H9 (cell line): ENCODE data around the gene BRSK2. TPM values are rescaled to one million over a fixed set of nuclear protein-coding genes. Genes with fewer than 3 reads are reported as not detected.
A peak's percentile ranks its signal among the peaks of the same experiment; 100 is the strongest.

Experiments
- DNase-seq: peaks from one replicate; pipeline ENCODE4 v3.0.0-alpha.2; 2017
- H2AFZ ChIP-seq: one replicate; pipeline ENCODE4 v1.6.1; 2013; ENCODE audit warnings: mild to moderate bottlenecking, low read length, control low read depth, moderate library complexity
- H2AK5ac ChIP-seq: 2 replicates; pipeline ENCODE4 v1.6.1; 2013; ENCODE audit warnings: low read length, control low read depth, mixed read lengths; ENCODE audit not compliant: insufficient read length
- H2BK120ac ChIP-seq: one replicate; pipeline ENCODE4 v1.6.1; 2013; ENCODE audit warnings: low read depth, mild to moderate bottlenecking, low read length, control low read depth, inconsistent platforms; ENCODE audit not compliant: poor library complexity, severe bottlenecking
- H2BK12ac ChIP-seq: 2 replicates; pipeline ENCODE4 v1.6.1; 2013; ENCODE audit warnings: low read length, control low read depth, mixed read lengths, low read depth; ENCODE audit not compliant: insufficient read length
- H2BK15ac ChIP-seq: 2 replicates; pipeline ENCODE4 v1.6.1; 2013; ENCODE audit warnings: low read depth, low read length, control low read depth
- H2BK20ac ChIP-seq: one replicate; pipeline ENCODE4 v1.6.1; 2013; ENCODE audit warnings: low read depth, mild to moderate bottlenecking, low read length, control low read depth, inconsistent platforms; ENCODE audit not compliant: poor library complexity, severe bottlenecking
- H2BK5ac ChIP-seq: 2 replicates; pipeline ENCODE4 v1.6.1; 2013; ENCODE audit warnings: low read length, control low read depth, mixed read lengths; ENCODE audit not compliant: insufficient read length
- H3K14ac ChIP-seq: 2 replicates; pipeline ENCODE4 v1.6.1; 2013; ENCODE audit warnings: low read length, control low read depth; ENCODE audit not compliant: insufficient read depth
- H3K18ac ChIP-seq: 2 replicates; pipeline ENCODE4 v1.6.1; 2013; ENCODE audit warnings: low read depth, mild to moderate bottlenecking, mixed read lengths, low read length, control low read depth; ENCODE audit not compliant: insufficient read length
- H3K23ac ChIP-seq: 2 replicates; pipeline ENCODE4 v1.6.1; 2013; ENCODE audit warnings: low read length, control low read depth, mixed read lengths, low read depth; ENCODE audit not compliant: insufficient read length
- H3K23me2 ChIP-seq: 2 replicates; pipeline ENCODE4 v1.6.1; 2013; ENCODE audit warnings: low read depth, mild to moderate bottlenecking, mixed read lengths, low read length, control low read depth; ENCODE audit not compliant: insufficient read length, poor library complexity, severe bottlenecking
- H3K27ac ChIP-seq: 2 replicates; pipeline ENCODE4 v1.5.1; 2013; ENCODE audit warnings: low read length, control low read depth, mixed read lengths, low read depth; ENCODE audit not compliant: insufficient read length
- H3K27me3 ChIP-seq: 2 replicates; pipeline ENCODE4 v1.6.1; 2013; ENCODE audit warnings: low read length, control low read depth, inconsistent platforms; ENCODE audit not compliant: insufficient read depth
- H3K4ac ChIP-seq: 2 replicates; pipeline ENCODE4 v1.6.1; 2013; ENCODE audit warnings: low read depth, mild to moderate bottlenecking, control low read depth, inconsistent platforms, low read length, moderate library complexity
- H3K4me1 ChIP-seq: 2 replicates; pipeline ENCODE4 v1.6.1; 2013; ENCODE audit warnings: low read length, control low read depth, inconsistent platforms; ENCODE audit not compliant: insufficient read depth
- H3K4me2 ChIP-seq: 2 replicates; pipeline ENCODE4 v1.6.1; 2013; ENCODE audit warnings: low read length, control low read depth, mixed read lengths; ENCODE audit not compliant: insufficient read length, insufficient read depth
- H3K56ac ChIP-seq: 2 replicates; pipeline ENCODE4 v1.6.1; 2013; ENCODE audit warnings: low read depth, mild to moderate bottlenecking, mixed read lengths, low read length, control low read depth; ENCODE audit not compliant: insufficient read length
- H3K79me1 ChIP-seq: 2 replicates; pipeline ENCODE4 v1.6.1; 2013; ENCODE audit warnings: low read depth, mild to moderate bottlenecking, moderate library complexity, low read length, control low read depth, inconsistent platforms; ENCODE audit not compliant: insufficient read depth, poor library complexity, severe bottlenecking
- H3K79me2 ChIP-seq: 2 replicates; pipeline ENCODE4 v1.6.1; 2013; ENCODE audit warnings: low read length, control low read depth, inconsistent platforms; ENCODE audit not compliant: insufficient read depth
- H3K9ac ChIP-seq: 2 replicates; pipeline ENCODE4 v1.6.1; 2013; ENCODE audit warnings: low read length, control low read depth, mixed read lengths; ENCODE audit not compliant: insufficient read length; ENCODE audit errors: extremely low read depth
- H3K9me3 ChIP-seq: one replicate; pipeline ENCODE4 v1.6.1; 2013; ENCODE audit warnings: low read depth, low read length, inconsistent platforms; ENCODE audit not compliant: control insufficient read depth
- H3T11ph ChIP-seq: one replicate; pipeline ENCODE4 v1.6.1; 2013; ENCODE audit warnings: mild to moderate bottlenecking, low read length, control low read depth, inconsistent platforms
- H4K20me1 ChIP-seq: one replicate; pipeline ENCODE4 v1.6.1; 2013; ENCODE audit not compliant: control insufficient read depth, insufficient read length, insufficient read depth
- H4K5ac ChIP-seq: 2 replicates; pipeline ENCODE4 v1.6.1; 2013; ENCODE audit warnings: low read depth, mild to moderate bottlenecking, mixed read lengths, low read length, control low read depth; ENCODE audit not compliant: insufficient read length
- H4K8ac ChIP-seq: replicated peaks from 2 replicates; pipeline ENCODE4 v1.6.1; 2013; ENCODE audit warnings: low read length, control low read depth, mixed read lengths, low read depth; ENCODE audit not compliant: insufficient read length
- H4K91ac ChIP-seq: 2 replicates; pipeline ENCODE4 v1.6.1; 2013; ENCODE audit warnings: low read depth, mild to moderate bottlenecking, moderate library complexity, mixed read lengths, low read length, control low read depth; ENCODE audit not compliant: insufficient read length
- H3K27ac Mint-ChIP-seq, 3 experiments: 2 replicates in 2 of 3; 3 replicates in 1 of 3; pipeline ENCODE4 v1.8.0; 2020 to 2021; ENCODE audit warnings: mixed read lengths in 3 of 3, mild to moderate bottlenecking in 1 of 3, moderate library complexity in 1 of 3
- H3K27me3 Mint-ChIP-seq: 2 replicates; pipeline ENCODE4 v1.8.0; 2021; ENCODE audit warnings: low read depth, mild to moderate bottlenecking, moderate library complexity, mixed read lengths
- H3K36me3 Mint-ChIP-seq, 3 experiments: 2 replicates in 2 of 3; 3 replicates in 1 of 3; pipeline ENCODE4 v1.8.0; 2020 to 2021; ENCODE audit warnings: low read depth in 3 of 3, mixed read lengths in 3 of 3; ENCODE audit not compliant: insufficient read depth in 1 of 3
- H3K4me1 Mint-ChIP-seq, 2 experiments: 2 replicates each; pipeline ENCODE4 v1.8.0; 2020; ENCODE audit warnings: mixed read lengths in 2 of 2
- H3K4me3 Mint-ChIP-seq, 2 experiments: 2 replicates in 1 of 2; 3 replicates in 1 of 2; pipeline ENCODE4 v1.8.0; 2020 to 2021; ENCODE audit warnings: mild to moderate bottlenecking in 2 of 2, mixed read lengths in 2 of 2, moderate library complexity in 1 of 2
- H3K9me3 Mint-ChIP-seq, 2 experiments: 2 replicates in 1 of 2; 3 replicates in 1 of 2; pipeline ENCODE4 v1.8.0; 2020; ENCODE audit warnings: mild to moderate bottlenecking in 2 of 2, mixed read lengths in 2 of 2, moderate library complexity in 1 of 2
- CTCF ChIP-seq: fragments of 200-600 bp; sonication (generic); conservative IDR thresholded peaks from 3 replicates; pipeline ENCODE4 v1.8.0; 2021; ENCODE audit warnings: antibody characterized with exemption, mild to moderate bottlenecking
- WGBS: extraction: QIAGEN DNeasy Blood & Tissue Kit; methylation state at CpG from one replicate; pipeline ENCODE4 v1.1.7; 2013; ENCODE audit warnings: missing lambda C conversion rate, low lambda C conversion rate, mixed read lengths; ENCODE audit not compliant: insufficient read length; ENCODE audit errors: extremely low coverage; 5-methylcytosine and 5-hydroxymethylcytosine counted together
- total RNA-seq: library from RNA; stranded (reverse); gene quantifications from 2 replicates; pipeline ENCODE4 v1.2.1, GENCODE V29; 2021

Gene BRSK2
- total RNA-seq, 1 experiment from 2014 or later: 28.4 TPM

GRCh38 chr11:1475841-1476240, 86.1 kb downstream of the BRSK2 start:
- H4K5ac ChIP-seq: no peak overlapping the region
- no peak overlapping the region for H3K23ac ChIP-seq
- H3K9me3 ChIP-seq: no peaks in the 10 kb centered on the region
- no peaks in the 10 kb centered on the region for H3K79me2 ChIP-seq
- no peak overlapping the region for H4K8ac ChIP-seq
- no peak overlapping the region for H2AK5ac ChIP-seq
- Mint-ChIP-seq H3K36me3 (peaks cover 0 to 13% (median 5%) of the 10 kb centered on the region in 3 experiments; a peak in 4 of 7 replicates), H3K9me3 (no peaks in the 10 kb centered on the region), H3K4me1 (no peaks in the 10 kb centered on the region), H3K4me3 (no peak overlapping the region), H3K27ac (peak overlapping the region in 1 of 3 experiments; percentile 82; a peak in 1 of 7 replicates), H3K27me3 (peaks cover 1% of the 10 kb centered on the region; the same call in 1 of the 2 replicates)
- H2AFZ ChIP-seq: no peak overlapping the region
- no peak overlapping the region for H3K14ac ChIP-seq
- H2BK20ac ChIP-seq: no peak overlapping the region
- no peaks in the 10 kb centered on the region for H4K20me1 ChIP-seq
- no peaks in the 10 kb centered on the region for H3K79me1 ChIP-seq
- DNase-seq: no peak
- H3T11ph ChIP-seq: no peak overlapping the region
- H3K27me3 ChIP-seq: no peaks in the 10 kb centered on the region
- no peaks in the 10 kb centered on the region for H3K23me2 ChIP-seq
- no peak overlapping the region for H3K4me2 ChIP-seq
- no peak overlapping the region for H2BK5ac ChIP-seq
- H3K4ac ChIP-seq: no peak overlapping the region
- WGBS: no CpG with 5 or more reads among the region's 12 CpGs
- H3K9ac ChIP-seq: no peak overlapping the region
- H2BK120ac ChIP-seq: no peak overlapping the region
- H3K27ac ChIP-seq: no peak overlapping the region
- no peaks in the 10 kb centered on the region for H3K4me1 ChIP-seq
- no peak overlapping the region for H3K18ac ChIP-seq
- no peak overlapping the region for H4K91ac ChIP-seq
- TF ChIP-seq CTCF: no peak
- no peak overlapping the region for H2BK15ac ChIP-seq
- H2BK12ac ChIP-seq: no peak overlapping the region
- no peak overlapping the region for H3K56ac ChIP-seq
